IMR-90 (cell line): ENCODE measurements around the gene ZNF396. TPM values are rescaled to one million over a fixed set of nuclear protein-coding genes. Genes with fewer than 3 reads are reported as not detected.

Source experiments
- ATAC-seq: fragments of 200-7000 bp; cut with Tn5 transposase; 2 replicates; pipeline ENCODE4 v1.9.1; 2020; ENCODE audit warnings: low read depth, mild to moderate bottlenecking, moderate library complexity
- BruUV-seq: library from RNA; stranded (reverse); fragments of 400-500 nt; replicated peaks from 2 replicates; lab custom pipeline; 2021; lab: Mats Ljungman, UMichigan
- CTCF ChIA-PET: fragments of 300-600 bp; formaldehyde crosslinking; extraction: SDS; loops from one replicate; lab custom pipeline; 2021; ENCODE audit warnings: antibody characterized with exemption; lab: Yijun Ruan, JAX
- POLR2A ChIA-PET: fragments of 300-600 bp; sonication (Branson Sonifier 250); formaldehyde crosslinking; loops from one replicate; lab custom pipeline; 2022; ENCODE audit warnings: antibody characterized with exemption; ENCODE audit not compliant: unreplicated experiment; lab: Charles Lee
- DNase-seq: peaks from one replicate; pipeline ENCODE4 v3.0.0; 2013
- H2AFZ ChIP-seq: replicated peaks from 2 replicates; pipeline ENCODE3; 2013; ENCODE audit warnings: low read length, mild to moderate bottlenecking; ENCODE audit not compliant: poor library complexity
- H2AK5ac ChIP-seq: 2 replicates; pipeline ENCODE4 v1.6.1; 2013; ENCODE audit warnings: low read depth, low read length, inconsistent platforms
- H2AK9ac ChIP-seq: replicated peaks from 2 replicates; pipeline ENCODE3; 2013; ENCODE audit warnings: mild to moderate bottlenecking, low read depth, low read length, moderate library complexity; ENCODE audit not compliant: poor library complexity
- H2BK120ac ChIP-seq: 2 replicates; pipeline ENCODE4 v1.6.1; 2013; ENCODE audit warnings: low read depth, low read length, inconsistent platforms
- H2BK15ac ChIP-seq: 3 replicates; pipeline ENCODE4 v1.6.1; 2013; ENCODE audit warnings: low read depth, low read length, inconsistent platforms
- H2BK20ac ChIP-seq: 2 replicates; pipeline ENCODE4 v1.6.1; 2013; ENCODE audit warnings: low read depth, mild to moderate bottlenecking, inconsistent platforms, low read length, moderate library complexity
- H2BK5ac ChIP-seq: 2 replicates; pipeline ENCODE4 v1.6.1; 2013; ENCODE audit warnings: mild to moderate bottlenecking, low read depth, low read length, inconsistent platforms; ENCODE audit not compliant: poor library complexity, severe bottlenecking
- H3K14ac ChIP-seq: replicated peaks from 2 replicates; pipeline ENCODE4 v1.6.1; 2013; ENCODE audit warnings: low read depth, low read length, inconsistent platforms
- H3K18ac ChIP-seq: 2 replicates; pipeline ENCODE4 v1.6.1; 2013; ENCODE audit warnings: low read depth, low read length, control low read depth
- H3K23ac ChIP-seq: 2 replicates; pipeline ENCODE4 v1.6.1; 2013; ENCODE audit warnings: low read depth, low read length, inconsistent platforms
- H3K27ac ChIP-seq: 2 replicates; pipeline ENCODE4 v1.5.1; 2013; ENCODE audit warnings: mild to moderate bottlenecking, control low read depth, low read length; ENCODE audit not compliant: insufficient read depth
- H3K27me3 ChIP-seq: 2 replicates; pipeline ENCODE4 v1.6.1; 2013; ENCODE audit warnings: low read length; ENCODE audit not compliant: control insufficient read depth, insufficient read depth
- H3K36me3 ChIP-seq: 2 replicates; pipeline ENCODE4 v1.6.1; 2013; ENCODE audit warnings: low read length, mixed read lengths; ENCODE audit not compliant: control insufficient read depth, insufficient read depth
- H3K4ac ChIP-seq: 2 replicates; pipeline ENCODE4 v1.6.1; 2013; ENCODE audit warnings: low read depth, low read length, inconsistent platforms
- H3K4me1 ChIP-seq: 2 replicates; pipeline ENCODE4 v1.6.1; 2013; ENCODE audit warnings: low read length, mixed read lengths; ENCODE audit not compliant: control insufficient read depth, insufficient read depth
- H3K4me2 ChIP-seq: 2 replicates; pipeline ENCODE4 v1.6.1; 2013; ENCODE audit warnings: low read depth, mild to moderate bottlenecking, control low read depth, low read length, moderate library complexity
- H3K4me3 ChIP-seq: 2 replicates; pipeline ENCODE4 v1.5.1; 2013; ENCODE audit warnings: low read depth, mild to moderate bottlenecking, control low read depth, low read length, moderate library complexity; ENCODE audit not compliant: insufficient read depth
- H3K56ac ChIP-seq: 2 replicates; pipeline ENCODE4 v1.6.1; 2013; ENCODE audit warnings: low read length, inconsistent platforms; ENCODE audit not compliant: insufficient read depth; ENCODE audit errors: extremely low read depth
- H3K79me1 ChIP-seq, 2 experiments: 2 replicates each; pipeline ENCODE4 v1.6.1; 2013; ENCODE audit warnings: low read length in 2 of 2, inconsistent platforms in 1 of 2, low read depth in 1 of 2
- H3K9ac ChIP-seq: 2 replicates; pipeline ENCODE4 v1.6.1; 2013; ENCODE audit warnings: low read depth, low read length, control low read depth
- H3K9me1 ChIP-seq: 2 replicates; pipeline ENCODE4 v1.6.1; 2013; ENCODE audit warnings: low read length, inconsistent platforms; ENCODE audit not compliant: insufficient read depth
- H3K9me3 ChIP-seq: 2 replicates; pipeline ENCODE4 v1.6.1; 2013; ENCODE audit warnings: low read length; ENCODE audit not compliant: control insufficient read depth, insufficient read depth
- H4K20me1 ChIP-seq: 2 replicates; pipeline ENCODE4 v1.6.1; 2013; ENCODE audit warnings: low read length, inconsistent platforms; ENCODE audit not compliant: insufficient read depth
- H4K5ac ChIP-seq: 2 replicates; pipeline ENCODE4 v1.6.1; 2013; ENCODE audit warnings: mild to moderate bottlenecking, low read depth, low read length, control low read depth
- H4K8ac ChIP-seq, 2 experiments: 2 replicates each; pipeline ENCODE4 v1.6.1; 2013; ENCODE audit warnings: low read depth in 2 of 2, low read length in 2 of 2, control low read depth in 1 of 2, inconsistent platforms in 1 of 2
- H4K91ac ChIP-seq: 2 replicates; pipeline ENCODE4 v1.6.1; 2013; ENCODE audit warnings: low read depth, low read length, inconsistent platforms; ENCODE audit not compliant: insufficient read depth
- CHD1 ChIP-seq: IDR thresholded peaks from 2 replicates; pipeline ENCODE4 v1.6.1; 2012; ENCODE audit warnings: low read depth, low read length, improper control_type of control experiment
- FOS ChIP-seq: fragments of 150-350 bp; IDR thresholded peaks from 2 replicates; pipeline ENCODE4 v1.6.1; 2016; ENCODE audit warnings: low read depth, low read length
- MAFK ChIP-seq: IDR thresholded peaks from 2 replicates; pipeline ENCODE4 v1.6.1; 2012; ENCODE audit warnings: low read depth, low read length, improper control_type of control experiment
- RCOR1 ChIP-seq: IDR thresholded peaks from 2 replicates; pipeline ENCODE4 v1.6.1; 2012; ENCODE audit warnings: mild to moderate bottlenecking, low read length, improper control_type of control experiment; ENCODE audit not compliant: insufficient replicate concordance
- WGBS, 2 experiments: methylation state at CpG; one replicate each; pipeline versions ENCODE4 v1.1.5 to v1.1.7; 2013; ENCODE audit warnings: missing lambda C conversion rate in 2 of 2; ENCODE audit not compliant: insufficient read length in 1 of 2; ENCODE audit errors: extremely low coverage in 2 of 2; 5-methylcytosine and 5-hydroxymethylcytosine counted together
- dilution Hi-C: fragments of 300-500 bp; cut with HindIII; formaldehyde crosslinking; loops from one replicate; pipeline ENCODE4 v1.14.3; 2018; ENCODE audit warnings: low sequenced_read_pairs; ENCODE audit not compliant: unreplicated experiment
- in situ Hi-C: fragments of 300-500 bp; cut with MboI; formaldehyde crosslinking; loops from 3 replicates; pipeline ENCODE4 v1.14.3; 2019; ENCODE audit warnings: low sequenced_read_pairs, inconsistent platforms, mixed read lengths
- intact Hi-C: fragments of 100-400 bp; cut with micrococcal nuclease; formaldehyde crosslinking; loops from 2 replicates; pipeline ENCODE4 v1.10.0; 2022
- polyA plus RNA-seq, 3 experiments: library from polyadenylated mRNA; depleted of rRNA; stranded (reverse); fragments of >200 nt; gene quantifications; 2 replicates each; pipeline ENCODE4 v1.2.3, GENCODE V29; 2012; ENCODE audit warnings: low replicate concordance in 1 of 3
- total RNA-seq: library from RNA; depleted of rRNA; stranded (reverse); fragments of >200 nt; gene quantifications from 2 replicates; pipeline ENCODE4 v1.2.3, GENCODE V29; 2012

Gene ZNF396
- total and polyA plus RNA-seq, 2 of the 4 experiments (the other 2 are of a cell fraction), result 0.26 to 0.54 TPM

DNA sequence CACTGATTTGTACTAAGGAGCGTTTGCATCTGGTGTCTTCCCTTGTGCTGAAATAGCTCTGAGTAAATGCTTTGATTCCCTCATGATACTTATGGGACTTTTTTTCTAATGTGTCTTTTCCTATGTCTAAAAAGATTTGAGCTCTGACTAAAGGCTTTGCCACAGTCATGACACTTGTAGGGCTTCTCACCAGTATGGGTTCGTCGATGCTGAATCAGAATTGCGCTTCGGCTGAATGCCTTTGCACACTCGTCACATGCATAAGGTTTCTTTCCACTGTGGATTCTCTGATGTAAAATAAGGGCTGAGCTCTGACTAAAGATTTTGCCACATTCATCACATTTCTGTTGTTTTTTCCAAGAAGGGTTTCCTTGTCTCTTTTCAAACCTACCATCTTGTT is 8.0 kb downstream of the ZNF396 start:
- Histone ChIP-seq H4K91ac (no peak overlapping the region), H3K18ac (no peak overlapping the region), H2BK15ac (no peak overlapping the region), H3K4me3 (no peak overlapping the region), H3K27ac (no peak overlapping the region), H3K36me3 (no peaks in the 10 kb centered on the region), H2AK9ac (no peak overlapping the region), H3K9ac (no peak overlapping the region), H3K23ac (0 out of 2 replicates have a peak overlapping the region, but pooled peaks have one; percentile 24), H2AFZ (no peak overlapping the region), H3K14ac (no peak overlapping the region), H2BK120ac (no peak overlapping the region), H2AK5ac (no peak overlapping the region), H2BK5ac (peak overlapping the region; percentile 41), H3K4ac (no peak overlapping the region), H3K79me1 (no peaks in the 10 kb centered on the region), H2BK20ac (no peak overlapping the region), H3K4me2 (peak overlapping the region; percentile 50; the same call in 1 of the 2 replicates), H4K20me1 (no peaks in the 10 kb centered on the region), H4K5ac (no peak overlapping the region), H3K9me3 (no peaks in the 10 kb centered on the region), H4K8ac (no peak overlapping the region), H3K56ac (no peak overlapping the region), H3K27me3 (no peaks in the 10 kb centered on the region; the same call in 1 of the 2 replicates), H3K4me1 (peaks cover 2% of the 10 kb centered on the region), H3K9me1 (no peaks in the 10 kb centered on the region)
- intact Hi-C loops, result no loop called here
- ChIA-PET POLR2A (no interaction called here), CTCF (no interaction called here)
- in situ Hi-C loops, result no loop called here
- dilution Hi-C loops, result no loop called here
- 87% methylated on average over 4 of the region's 6 CpGs; no CpG with 5 or more reads in 1 of the 2 experiments for WGBS, 2 experiments
- ATAC-seq, result peak; percentile 37; the same call in 1 of the 2 replicates
- BruUV-seq, result no TSS peak
- TF ChIP-seq MAFK, result no peak
- TF ChIP-seq CHD1, result no peak
- TF ChIP-seq RCOR1, result no peak
- no peak for TF ChIP-seq FOS
- DNase-seq, result peak; percentile 53
